Gastrocnemius medialis (tissue), 4 donors: Measurements from ENCODE around the gene OPRL1. TPM values are rescaled to one million over a fixed set of nuclear protein-coding genes. Genes with fewer than 3 reads are reported as not detected.

Experiments
- ATAC-seq, 2 donors: fragments of 150-250 bp; one replicate each; pipeline ENCODE4 v1.9.1; 2016
- DNase-seq, 2 donors: peaks; one replicate each; pipeline ENCODE4 v3.0.0-alpha.2; 2019
- H3K27ac ChIP-seq, 4 donors: fragments of 200-600 bp; sonication (generic); 1 replicate in 1 of 4; 2 replicates in 3 of 4; pipeline ENCODE4 v1.5.1; 2016 to 2018; ENCODE audit warnings: mild to moderate bottlenecking in 2 of 4, moderate library complexity in 1 of 4
- H3K27me3 ChIP-seq, 3 donors: fragments of 200-600 bp; sonication (generic) in 2 of 3; 1 replicate in 1 of 3; 2 replicates in 2 of 3; pipeline versions ENCODE4 v1.5.1 to v1.6.0; 2016 to 2019; ENCODE audit warnings: mild to moderate bottlenecking in 1 of 3, moderate library complexity in 1 of 3
- H3K36me3 ChIP-seq, 2 donors: fragments of 200-600 bp; sonication (generic) in 1 of 2; one replicate each; pipeline ENCODE4 v1.5.1; 2017 to 2018
- H3K4me1 ChIP-seq, 2 donors: fragments of 200-600 bp; sonication (generic) in 1 of 2; one replicate each; pipeline ENCODE4 v1.5.1; 2016 to 2017; ENCODE audit warnings: mild to moderate bottlenecking in 2 of 2
- H3K4me3 ChIP-seq, 4 donors: fragments of 200-600 bp; sonication (generic) in 3 of 4; 1 replicate in 1 of 4; 2 replicates in 3 of 4; pipeline ENCODE4 v1.5.1; 2016 to 2019; ENCODE audit warnings: mild to moderate bottlenecking in 2 of 4
- H3K9me3 ChIP-seq, 3 donors: fragments of 200-600 bp; sonication (generic) in 2 of 3; 1 replicate in 1 of 3; 2 replicates in 2 of 3; pipeline ENCODE4 v1.5.1; 2016 to 2019
- POLR2A ChIP-seq, 2 donors: fragments of 450-650 bp; IDR thresholded peaks; one replicate each; pipeline ENCODE4 v1.6.1; 2017; ENCODE audit warnings: antibody characterized with exemption in 2 of 2, mild to moderate bottlenecking in 2 of 2, moderate library complexity in 2 of 2
- in situ Hi-C, 4 donors: fragments of 200-750 bp; cut with MboI; loops; one replicate each; pipeline versions ENCODE4 v1.15.0 to v1.8.0; 2017; ENCODE audit warnings: low sequenced_read_pairs in 4 of 4
- intact Hi-C: fragments of 100-400 bp; cut with DNase I; formaldehyde crosslinking; loops from one replicate; pipeline ENCODE4 v1.15.1; 2023; ENCODE audit warnings: low total_unique reads
- total RNA-seq, 4 donors: library from RNA; depleted of rRNA; stranded (reverse); fragments of >200 nt; gene quantifications; one replicate each; pipeline versions ENCODE4 v1.1.0 to v1.2.3, GENCODE V29; 2016
- TF ChIP-seq, protein P1 (sequence below), 5 experiments: fragments of 450-650 bp in 3 of 5; fragments of 200-600 bp in 2 of 5; sonication (generic) in 2 of 5; IDR thresholded peaks in 4 of 5; conservative IDR thresholded peaks in 1 of 5; 1 replicate in 4 of 5; 2 replicates in 1 of 5; pipeline ENCODE4 v1.5.1; 2016 to 2019; ENCODE audit warnings: antibody characterized with exemption in 5 of 5, mild to moderate bottlenecking in 3 of 5, moderate library complexity in 3 of 5

Gene OPRL1
- total RNA-seq, 4 donors from 2014 or later: 0.10 to 0.68 (median 0.15) TPM

DNA sequence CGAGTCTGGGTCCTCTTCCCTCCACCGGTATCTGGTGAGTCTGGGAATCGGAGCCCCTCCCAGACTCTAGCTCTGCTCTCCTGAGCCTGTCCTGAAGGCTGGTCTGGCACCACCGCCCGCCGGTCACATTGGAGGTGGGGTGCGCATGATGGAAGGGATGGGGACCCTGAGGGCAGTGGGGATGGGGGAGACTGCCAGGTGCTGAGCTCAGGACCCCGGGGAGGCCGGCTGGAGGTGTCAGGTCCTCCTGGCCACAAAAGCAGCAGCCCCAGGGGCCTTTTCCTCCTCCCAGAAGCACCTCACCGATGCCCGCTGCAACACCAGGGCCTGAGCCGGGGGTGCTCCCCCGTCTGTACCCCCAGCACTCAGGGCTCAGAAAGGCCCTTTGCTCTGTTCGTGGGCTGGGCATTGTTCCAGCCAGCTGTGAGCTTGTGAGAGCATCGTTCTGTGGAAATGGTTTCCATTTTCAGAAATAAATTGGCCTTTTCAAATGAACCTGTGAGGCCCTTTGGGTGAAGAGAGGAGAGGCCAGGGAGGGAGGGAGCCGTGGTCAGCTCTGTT is 30.0 kb downstream of the OPRL1 start:
- Histone ChIP-seq H3K4me1 (no peaks in the 10 kb centered on the region), H3K4me3 (no peak overlapping the region), H3K36me3 (no peaks in the 10 kb centered on the region), H3K27ac (no peak overlapping the region), H3K9me3 (no peaks in the 10 kb centered on the region), H3K27me3 (peaks cover 0 to 2% (median 0%) of the 10 kb centered on the region in 3 donors)
- DNase-seq (peak in 1 of 2 donors; percentile 6), ATAC-seq (no peak)
- intact Hi-C loops: no loop called here
- TF ChIP-seq, protein P1, sequence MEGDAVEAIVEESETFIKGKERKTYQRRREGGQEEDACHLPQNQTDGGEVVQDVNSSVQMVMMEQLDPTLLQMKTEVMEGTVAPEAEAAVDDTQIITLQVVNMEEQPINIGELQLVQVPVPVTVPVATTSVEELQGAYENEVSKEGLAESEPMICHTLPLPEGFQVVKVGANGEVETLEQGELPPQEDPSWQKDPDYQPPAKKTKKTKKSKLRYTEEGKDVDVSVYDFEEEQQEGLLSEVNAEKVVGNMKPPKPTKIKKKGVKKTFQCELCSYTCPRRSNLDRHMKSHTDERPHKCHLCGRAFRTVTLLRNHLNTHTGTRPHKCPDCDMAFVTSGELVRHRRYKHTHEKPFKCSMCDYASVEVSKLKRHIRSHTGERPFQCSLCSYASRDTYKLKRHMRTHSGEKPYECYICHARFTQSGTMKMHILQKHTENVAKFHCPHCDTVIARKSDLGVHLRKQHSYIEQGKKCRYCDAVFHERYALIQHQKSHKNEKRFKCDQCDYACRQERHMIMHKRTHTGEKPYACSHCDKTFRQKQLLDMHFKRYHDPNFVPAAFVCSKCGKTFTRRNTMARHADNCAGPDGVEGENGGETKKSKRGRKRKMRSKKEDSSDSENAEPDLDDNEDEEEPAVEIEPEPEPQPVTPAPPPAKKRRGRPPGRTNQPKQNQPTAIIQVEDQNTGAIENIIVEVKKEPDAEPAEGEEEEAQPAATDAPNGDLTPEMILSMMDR (IDR thresholded peaks at IDR 0.05 in 4 of 5, conservative IDR thresholded peaks at IDR 0.05 in 1 of 5): no peak
- no peak for TF ChIP-seq POLR2A (IDR thresholded peaks at IDR 0.05)
- in situ Hi-C loops: no loop called here

DNA sequence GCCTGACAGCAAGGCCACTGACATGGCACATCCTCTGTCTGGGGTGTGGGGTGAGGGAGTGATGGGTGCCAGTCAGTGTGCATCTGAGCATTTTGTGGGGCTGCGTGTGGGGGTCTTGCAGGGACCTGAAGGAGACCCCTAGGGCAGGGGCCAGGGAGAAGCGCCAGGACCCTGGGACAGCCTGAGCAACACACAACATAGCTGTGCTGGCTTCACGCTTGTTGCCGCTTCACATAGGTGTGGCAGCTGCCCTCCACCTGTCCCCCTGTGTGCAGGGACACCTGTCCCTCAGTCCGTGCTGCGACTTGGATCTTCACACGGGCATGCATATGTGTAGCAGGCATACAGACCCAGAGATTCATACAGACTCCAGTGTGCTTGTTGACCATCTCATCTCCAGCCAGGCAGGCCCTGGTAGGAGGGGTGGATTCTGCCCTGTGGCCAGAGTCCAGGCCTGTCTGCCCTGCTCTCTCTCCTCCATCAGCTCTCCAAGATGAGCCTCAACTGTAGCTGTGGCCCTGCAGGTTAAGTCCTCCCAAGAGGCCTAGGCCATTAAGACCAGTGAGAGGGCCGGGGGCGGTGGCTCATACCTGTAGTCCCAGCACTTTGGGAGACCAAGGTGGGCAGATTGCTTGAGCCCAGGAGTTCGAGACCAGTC is 30.7 kb downstream of the OPRL1 start:
- TF ChIP-seq, protein P1 (IDR thresholded peaks at IDR 0.05 in 4 of 5, conservative IDR thresholded peaks at IDR 0.05 in 1 of 5): no peak
- no peak for TF ChIP-seq POLR2A (IDR thresholded peaks at IDR 0.05)
- H3K4me3 ChIP-seq: no peak overlapping the region
- ATAC-seq: no peak
- H3K4me1 ChIP-seq: no peaks in the 10 kb centered on the region
- in situ Hi-C loops (no loop called here), intact Hi-C loops (no loop called here)
- peak in 1 of 2 donors; percentile 0 for DNase-seq
- no peak overlapping the region for H3K27ac ChIP-seq
- H3K36me3 ChIP-seq: no peaks in the 10 kb centered on the region
- H3K27me3 ChIP-seq: no peaks in the 10 kb centered on the region
- no peaks in the 10 kb centered on the region for H3K9me3 ChIP-seq

DNA sequence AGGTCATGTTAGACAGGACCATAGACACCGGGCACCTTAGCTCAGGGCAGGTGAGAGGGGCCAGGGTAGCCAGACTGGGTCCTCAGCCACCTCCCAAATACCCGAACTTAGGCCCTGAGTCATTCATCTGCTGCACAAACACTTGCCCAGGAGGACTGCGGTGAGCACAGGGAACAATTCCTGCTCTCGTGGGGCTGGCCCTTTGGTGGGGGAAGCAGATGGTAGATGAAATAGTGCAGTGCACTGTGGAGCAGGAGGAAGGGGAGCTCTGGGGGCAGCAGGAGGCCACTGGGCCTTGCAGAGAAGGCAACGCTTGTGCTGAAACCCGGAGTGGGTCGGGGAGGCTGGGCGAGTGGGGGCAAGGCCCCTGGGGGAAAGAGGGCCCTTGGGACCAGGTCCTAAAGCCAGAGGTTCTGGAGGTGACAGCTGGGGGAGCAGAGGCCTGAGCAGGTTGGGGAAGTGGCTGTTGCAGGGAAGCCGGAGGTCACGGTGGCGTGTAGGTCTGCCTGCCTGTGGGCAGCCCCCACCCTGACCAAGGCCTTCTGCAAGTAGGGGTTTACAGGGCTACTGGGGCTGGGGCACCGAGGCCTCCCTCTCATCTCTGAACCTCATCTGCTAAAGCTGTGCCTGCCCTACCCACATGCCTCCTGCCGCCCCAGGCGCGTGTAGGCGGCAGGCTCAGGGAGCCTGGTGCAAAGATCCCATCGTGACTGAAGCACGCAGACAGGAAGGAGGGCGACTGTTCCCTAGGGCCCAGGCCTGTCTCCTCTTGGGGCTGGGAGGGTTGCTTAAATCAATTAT is 32.2 kb downstream of the OPRL1 start:
- TF ChIP-seq, protein P1 (IDR thresholded peaks at IDR 0.05 in 4 of 5, conservative IDR thresholded peaks at IDR 0.05 in 1 of 5): no peak
- no peak for TF ChIP-seq POLR2A (IDR thresholded peaks at IDR 0.05)
- ATAC-seq (no peak), DNase-seq (no peak)
- Histone ChIP-seq H3K4me3 (no peak overlapping the region), H3K27ac (no peak overlapping the region), H3K4me1 (no peaks in the 10 kb centered on the region), H3K9me3 (no peaks in the 10 kb centered on the region), H3K27me3 (no peaks in the 10 kb centered on the region), H3K36me3 (no peaks in the 10 kb centered on the region)
- intact Hi-C loops: no loop called here
- in situ Hi-C loops: no loop called here

DNA sequence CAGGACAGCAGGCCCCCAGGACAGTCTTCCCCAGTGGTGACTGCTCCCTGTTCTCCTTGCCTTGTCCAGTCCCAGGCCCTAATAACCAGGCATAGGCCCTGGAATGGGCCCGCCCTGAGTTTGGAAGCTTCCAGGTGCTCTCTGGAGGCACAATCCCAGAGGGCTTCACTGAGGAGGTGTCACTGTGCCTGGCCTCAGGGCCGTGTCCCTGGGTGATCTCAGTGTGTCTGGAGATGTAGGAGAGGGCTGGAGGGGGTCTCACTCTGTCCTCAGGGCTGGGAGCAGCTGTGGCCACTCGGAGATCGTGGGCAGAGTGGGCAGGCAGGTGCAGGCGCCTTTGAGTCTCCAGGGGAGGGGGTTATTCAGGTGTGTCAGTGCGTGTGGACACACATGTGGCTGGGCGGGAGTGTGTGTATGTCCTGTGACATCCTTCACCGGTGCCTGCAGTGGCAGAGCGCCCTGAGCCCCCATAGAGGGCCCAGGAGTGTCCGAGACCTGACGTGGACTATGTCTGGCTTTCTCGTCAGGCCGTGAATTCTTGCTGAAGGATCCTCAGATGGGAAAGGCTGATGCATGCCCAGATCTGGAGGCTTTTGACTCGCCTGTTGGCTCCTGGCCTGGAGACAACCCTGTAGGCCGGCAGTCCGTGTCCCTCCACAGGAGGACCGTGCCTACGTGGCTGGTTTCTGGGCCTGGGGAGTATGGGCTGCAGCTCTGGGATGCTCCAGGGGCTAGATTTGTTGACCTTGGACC is 33.0 kb downstream of the OPRL1 start:
- no peak for ATAC-seq
- Histone ChIP-seq H3K36me3 (no peaks in the 10 kb centered on the region), H3K27me3 (no peaks in the 10 kb centered on the region), H3K9me3 (no peaks in the 10 kb centered on the region), H3K4me3 (no peak overlapping the region), H3K4me1 (no peaks in the 10 kb centered on the region), H3K27ac (no peak overlapping the region)
- TF ChIP-seq, protein P1 (IDR thresholded peaks at IDR 0.05 in 4 of 5, conservative IDR thresholded peaks at IDR 0.05 in 1 of 5): no peak
- no peak for TF ChIP-seq POLR2A (IDR thresholded peaks at IDR 0.05)
- intact Hi-C loops: no loop called here
- in situ Hi-C loops: no loop called here
- no peak for DNase-seq
